Cerebellar nuclear complex (tissue), 1 donor: ENCODE measurements around the gene TERB2.
"Not testable (repeated sequence)": the region's sequence is repeated elsewhere in the genome, so short reads cannot be mapped to it uniquely, and the experiment has no call there.

Source experiments
- DNase-seq, 2 experiments: peaks; one replicate each; lab custom pipeline; 2025; lab: John Stamatoyannopoulos, UW

Gene TERB2, protein sequence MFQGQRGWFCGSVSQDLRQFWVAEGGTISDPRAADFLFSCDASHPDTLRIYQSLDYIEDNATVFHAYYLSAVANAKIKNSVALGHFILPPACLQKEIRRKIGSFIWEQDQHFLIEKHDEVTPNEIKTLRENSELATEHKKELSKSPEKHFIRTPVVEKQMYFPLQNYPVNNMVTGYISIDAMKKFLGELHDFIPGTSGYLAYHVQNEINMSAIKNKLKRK

DNA sequence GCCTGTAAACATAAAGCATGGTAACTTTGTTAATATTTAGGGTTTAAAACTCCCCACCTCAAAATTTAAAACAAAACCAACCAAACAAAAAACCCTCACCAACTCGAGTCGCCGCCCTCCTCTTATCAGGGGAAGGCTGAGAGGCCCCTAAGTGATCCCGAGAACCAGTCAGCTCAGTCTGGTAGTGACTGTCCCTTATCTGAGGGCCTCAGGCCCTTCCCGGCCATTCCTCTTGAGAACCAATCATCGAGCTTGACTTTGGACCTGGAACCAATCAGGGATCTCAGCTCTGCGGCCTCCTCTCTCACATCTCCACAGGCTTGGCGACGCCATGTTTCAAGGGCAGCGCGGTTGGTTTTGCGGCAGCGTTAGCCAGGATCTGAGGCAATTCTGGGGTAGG lies at the start of gene TERB2:
TSS of gene TERB2 (plus strand) at position 300 of the 400 bp plus-strand sequence. CDS start at position 332, 32 bp downstream.
- no peak for DNase-seq

DNA sequence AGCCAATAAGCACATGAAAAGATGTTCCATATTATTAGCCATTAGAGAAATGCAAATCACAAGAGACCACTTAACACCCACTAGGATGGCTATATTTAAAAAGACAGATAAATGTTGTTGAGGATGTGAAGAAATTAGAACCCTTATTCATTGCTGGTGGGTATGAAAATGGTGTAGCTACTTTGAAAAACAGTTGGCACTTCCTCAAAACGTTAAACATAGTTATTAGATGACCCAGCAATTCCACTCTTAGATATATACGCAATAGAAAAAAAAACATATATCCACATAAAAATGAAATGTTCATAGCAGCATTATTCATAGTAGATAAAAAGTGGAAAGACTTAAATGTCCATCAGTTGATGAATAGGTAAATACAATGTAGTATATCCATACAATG lies 47.1 kb upstream of the TERB2 start:
- DNase-seq, result no peak

DNA sequence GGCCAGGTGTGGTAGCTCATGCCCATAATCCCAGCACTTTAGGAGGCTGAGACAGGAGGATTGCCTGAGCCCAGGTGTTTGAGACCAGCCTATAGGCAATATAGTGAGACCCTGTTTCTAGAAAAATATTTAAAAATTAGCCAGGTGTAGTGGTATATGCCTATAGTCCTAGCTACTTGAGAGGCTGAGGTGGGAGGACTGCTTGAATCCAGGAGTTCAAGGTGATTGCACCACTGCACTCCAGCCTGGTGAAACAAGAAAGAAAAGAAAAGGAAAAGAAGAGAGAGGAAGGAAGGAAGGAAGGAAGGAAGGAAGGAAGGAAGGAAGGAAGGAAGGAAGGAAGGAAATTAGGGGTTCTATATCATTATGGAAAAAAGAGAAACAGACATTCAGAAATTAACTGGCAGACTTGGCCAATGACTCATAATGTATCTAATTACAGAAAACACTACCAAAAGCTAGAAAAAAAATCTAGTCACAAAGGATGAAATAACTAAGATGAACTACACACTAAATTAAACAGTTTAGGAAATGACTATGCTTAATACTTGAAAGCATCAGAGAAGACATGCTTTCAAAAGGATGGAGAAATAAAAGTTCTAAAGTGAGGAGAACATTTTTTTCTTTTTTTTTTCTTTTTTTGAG lies 45.4 kb upstream of the TERB2 start:
- no peak for DNase-seq

DNA sequence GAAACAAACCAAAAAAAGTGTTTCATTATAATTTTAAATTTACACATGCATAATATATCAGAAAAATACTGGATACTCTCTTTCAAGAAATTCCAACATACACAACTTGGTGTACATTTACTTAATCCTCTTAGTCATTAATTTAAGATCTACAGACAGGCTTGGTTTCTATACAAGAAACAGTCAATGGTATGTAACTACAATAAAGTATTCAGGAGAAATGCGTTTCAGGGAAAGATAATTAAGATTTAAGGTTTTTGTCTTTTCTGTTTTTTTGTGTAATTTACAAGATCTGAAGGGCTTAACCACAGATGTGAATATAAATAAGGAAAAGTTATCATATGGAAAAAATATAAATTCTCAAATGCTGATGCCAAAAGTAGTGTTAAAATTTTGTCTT lies 44.3 kb upstream of the TERB2 start:
- DNase-seq, result not testable (repeated sequence)

DNA sequence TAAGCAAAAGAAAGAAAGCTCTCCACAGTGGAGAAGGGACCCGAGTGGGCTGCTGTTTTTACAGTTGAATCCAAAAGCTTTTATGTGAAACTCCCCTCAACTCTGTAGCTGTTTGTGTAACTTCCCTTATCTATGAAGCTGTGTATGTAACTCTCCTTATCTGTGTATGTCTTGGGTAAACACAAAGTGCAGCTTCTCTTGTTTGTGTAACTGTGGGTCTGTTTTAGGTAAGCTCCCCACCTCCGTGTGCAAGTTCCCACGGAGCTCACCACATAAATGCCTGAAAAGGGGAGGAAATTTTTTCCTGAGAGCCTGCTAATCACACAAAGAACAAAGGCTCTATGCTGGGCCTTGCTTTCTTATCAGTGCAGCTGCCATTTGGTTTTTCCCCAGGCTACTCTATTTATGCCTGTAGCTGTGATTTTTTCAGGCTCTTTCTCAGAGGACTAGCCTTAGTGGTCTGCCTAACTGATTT lies 43.5 kb upstream of the TERB2 start:
- DNase-seq, result not testable (repeated sequence)

DNA sequence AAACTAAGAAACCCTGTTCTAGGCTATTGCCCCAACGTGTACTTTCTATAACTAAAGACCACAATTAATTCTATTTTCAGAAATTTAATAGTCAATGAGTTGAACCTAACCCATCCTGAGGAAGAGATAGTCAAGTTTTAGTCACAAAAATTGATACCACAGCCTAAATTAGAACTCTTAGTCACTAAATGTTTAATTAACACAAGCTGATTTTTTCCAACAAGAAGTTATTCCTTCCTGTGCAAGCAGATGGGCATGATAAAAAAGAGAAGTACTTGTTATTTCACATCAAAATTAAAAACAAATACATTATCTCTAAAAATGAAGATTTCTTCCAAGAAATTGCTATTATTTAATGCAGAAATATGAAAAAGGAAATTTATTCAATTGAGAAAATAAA lies 38.4 kb upstream of the TERB2 start:
- DNase-seq, result no peak

DNA sequence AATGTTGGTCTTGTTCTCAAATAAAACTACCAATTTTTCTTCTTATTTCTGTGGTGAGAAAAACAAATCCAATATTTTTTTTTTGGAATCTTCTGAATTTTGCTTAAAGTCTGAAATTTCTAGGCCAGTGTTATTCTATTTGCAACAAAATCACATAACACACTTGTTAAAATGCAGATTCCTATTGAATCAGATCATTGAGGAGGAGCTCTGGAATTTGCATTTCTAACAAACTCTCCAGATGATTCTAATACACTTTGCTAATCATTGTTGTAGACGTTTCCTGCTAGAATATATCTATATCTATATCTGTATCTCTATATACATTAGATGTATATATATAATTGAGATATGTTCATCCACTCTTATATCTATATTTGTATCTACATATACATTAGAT lies 27.8 kb upstream of the TERB2 start:
- not testable (repeated sequence) for DNase-seq

DNA sequence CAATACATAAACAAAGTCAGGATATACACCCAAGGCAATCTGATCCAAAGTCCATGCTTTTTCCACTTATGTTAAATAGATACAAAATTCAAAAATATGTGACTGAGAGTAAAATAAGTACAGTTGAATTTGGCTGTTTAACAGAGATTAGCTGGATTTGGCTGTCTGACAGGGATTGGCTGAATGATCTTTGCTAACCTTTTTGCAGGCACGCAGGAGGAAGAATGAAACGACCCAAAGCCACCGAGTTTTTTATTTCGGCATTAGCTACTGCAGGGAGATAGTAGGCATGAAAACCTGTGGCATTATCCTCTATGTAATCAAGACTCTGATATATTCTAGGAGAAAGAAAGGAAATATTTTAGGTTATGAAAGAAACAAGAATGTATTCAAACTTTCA lies 26.2 kb upstream of the TERB2 start:
- not testable (repeated sequence) for DNase-seq

DNA sequence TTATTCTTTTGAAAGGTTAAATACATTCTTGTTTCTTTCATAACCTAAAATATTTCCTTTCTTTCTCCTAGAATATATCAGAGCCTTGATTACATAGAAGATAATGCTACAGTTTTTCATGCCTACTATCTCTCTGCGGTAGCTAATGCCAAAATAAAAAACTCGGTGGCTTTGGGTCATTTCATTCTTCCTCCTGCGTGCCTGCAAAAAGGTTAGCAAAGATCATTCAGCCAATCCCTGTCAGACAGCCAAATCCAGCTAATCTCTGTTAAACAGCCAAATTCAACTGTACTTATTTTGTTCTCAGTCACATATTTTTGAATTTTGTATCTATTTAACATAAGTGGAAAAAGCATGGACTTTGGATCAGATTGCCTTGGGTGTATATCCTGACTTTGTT lies 1.8 kb downstream of the TERB2 start:
- DNase-seq, result not testable (repeated sequence)

DNA sequence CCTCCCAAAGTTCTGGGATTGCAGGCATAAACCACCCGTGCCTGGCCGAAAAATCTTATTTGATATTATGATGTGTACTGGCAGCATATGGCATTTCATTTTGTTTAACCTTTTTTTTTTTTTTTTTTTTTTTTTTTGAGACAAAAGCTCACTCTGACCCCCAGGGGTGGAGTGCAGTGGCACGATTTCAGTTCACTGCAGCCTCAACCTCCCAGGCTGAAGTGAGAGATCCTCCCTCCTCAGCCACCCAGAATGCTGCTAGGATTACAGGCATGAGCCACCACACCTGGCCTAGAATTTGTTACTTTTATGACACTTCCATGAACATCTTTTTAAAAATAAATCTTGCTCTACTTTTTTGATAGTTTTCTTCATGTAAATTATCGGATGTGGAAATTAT lies 12.0 kb downstream of the TERB2 start:
- DNase-seq, result no peak

DNA sequence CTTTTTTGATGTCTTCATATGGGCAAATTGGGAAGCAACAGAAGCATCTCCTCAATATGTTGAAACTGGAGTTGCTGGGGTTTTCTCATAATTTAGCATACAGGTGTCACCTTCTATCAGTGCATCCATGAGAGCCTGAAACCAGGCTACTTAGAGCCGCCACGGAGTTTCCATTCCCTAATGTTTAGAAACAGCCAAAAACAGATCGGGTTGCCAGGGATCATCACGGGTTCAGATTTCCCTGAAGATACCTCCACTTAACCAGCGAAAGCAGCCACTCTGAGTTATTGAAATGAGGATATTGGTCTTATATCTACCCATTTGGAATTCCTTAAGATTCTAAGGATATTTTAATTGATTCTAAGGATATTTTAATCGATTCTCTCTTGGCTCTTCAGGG lies 14.5 kb downstream of the TERB2 start:
- DNase-seq, result no peak

DNA sequence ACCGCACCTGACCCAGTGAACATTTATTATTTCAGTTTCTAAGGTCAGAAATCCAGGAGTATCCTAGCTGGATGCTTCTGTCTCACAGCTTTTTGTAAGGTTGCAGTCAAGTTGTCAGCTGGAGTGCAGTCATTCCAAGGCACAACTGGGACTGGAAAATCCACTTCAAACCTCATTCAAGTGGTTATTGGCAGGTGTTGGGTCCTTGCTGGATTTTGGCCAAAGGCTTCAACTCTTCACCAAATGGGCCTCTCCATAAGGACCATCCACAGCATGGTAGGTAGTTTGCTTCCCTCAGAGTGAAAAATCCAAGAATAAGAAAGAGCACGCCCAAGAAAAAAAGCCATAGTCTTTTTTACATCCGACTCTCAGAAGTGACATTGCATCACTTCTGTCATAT lies 19.7 kb downstream of the TERB2 start:
- DNase-seq, result not testable (repeated sequence)

DNA sequence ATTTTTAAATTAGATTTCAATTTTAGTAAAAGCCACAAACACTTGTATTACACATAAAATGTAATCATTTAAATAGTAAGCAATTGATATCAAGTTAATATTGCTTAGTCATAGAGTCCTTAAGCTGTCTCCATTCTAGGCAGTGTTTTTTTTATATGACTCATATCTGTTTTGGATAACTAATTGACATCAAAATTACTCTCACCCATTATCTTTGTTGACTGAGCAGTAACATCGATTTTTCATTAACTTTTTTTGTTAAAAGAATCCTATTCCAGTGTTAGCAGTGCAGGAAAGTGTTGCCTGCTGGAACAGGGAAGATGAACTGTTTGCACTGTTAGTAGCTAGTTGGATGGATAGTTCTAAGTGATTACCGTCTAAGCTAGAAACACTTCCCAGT lies 21.3 kb downstream of the TERB2 start:
- not testable (repeated sequence) for DNase-seq

DNA sequence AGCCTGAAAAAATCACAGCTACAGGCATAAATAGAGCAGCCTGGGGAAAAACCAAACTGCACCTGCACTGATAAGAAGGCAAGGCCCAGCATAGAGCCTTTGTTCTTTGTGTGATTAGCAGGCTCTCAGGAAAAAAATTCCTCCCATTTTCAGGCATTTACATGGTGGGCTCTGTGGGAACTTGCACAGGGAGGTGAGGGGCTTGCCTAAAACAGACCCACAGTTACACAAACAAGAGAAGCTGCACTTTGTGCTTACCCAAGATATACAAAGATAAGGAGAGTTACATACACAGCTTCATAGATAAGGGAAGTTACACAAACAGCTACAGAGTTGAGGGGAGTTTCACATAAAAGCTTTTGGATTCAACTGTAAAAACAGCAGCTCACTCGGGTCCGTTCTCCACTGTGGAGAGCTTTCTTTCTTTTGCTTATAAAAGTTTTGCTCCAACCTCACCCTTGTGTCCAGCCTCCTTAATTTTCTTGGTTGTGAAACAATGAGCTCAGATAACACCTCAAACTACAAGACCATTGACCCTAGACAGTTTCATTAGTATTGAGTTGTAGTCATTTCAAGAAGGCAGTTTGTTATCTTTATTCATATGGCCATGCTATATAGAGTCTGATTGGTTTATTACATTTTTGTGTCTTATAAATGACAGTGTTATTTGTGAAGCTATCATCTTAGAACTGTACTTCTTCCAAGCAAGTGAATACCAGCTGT lies 23.3 kb downstream of the TERB2 start:
- not testable (repeated sequence) for DNase-seq

DNA sequence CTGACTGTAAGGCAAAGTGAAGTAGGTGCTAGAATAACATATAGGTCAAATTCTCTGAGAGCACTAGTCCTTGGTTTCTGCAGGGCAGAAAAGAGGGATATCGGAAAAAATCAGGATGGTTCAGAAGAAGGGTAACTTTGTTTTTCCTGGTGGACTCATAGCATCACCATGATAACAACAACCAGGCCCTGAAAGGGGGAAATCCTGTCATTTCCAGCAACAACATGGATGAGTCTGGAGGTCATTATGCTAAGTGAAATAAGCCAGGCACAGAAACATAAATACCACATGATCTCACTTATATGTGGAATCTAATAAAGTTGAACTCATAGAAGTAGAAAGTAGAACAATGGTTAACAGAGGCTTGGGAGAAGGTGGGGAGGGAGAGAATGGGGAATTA lies 27.7 kb downstream of the TERB2 start:
- not testable (repeated sequence) for DNase-seq

DNA sequence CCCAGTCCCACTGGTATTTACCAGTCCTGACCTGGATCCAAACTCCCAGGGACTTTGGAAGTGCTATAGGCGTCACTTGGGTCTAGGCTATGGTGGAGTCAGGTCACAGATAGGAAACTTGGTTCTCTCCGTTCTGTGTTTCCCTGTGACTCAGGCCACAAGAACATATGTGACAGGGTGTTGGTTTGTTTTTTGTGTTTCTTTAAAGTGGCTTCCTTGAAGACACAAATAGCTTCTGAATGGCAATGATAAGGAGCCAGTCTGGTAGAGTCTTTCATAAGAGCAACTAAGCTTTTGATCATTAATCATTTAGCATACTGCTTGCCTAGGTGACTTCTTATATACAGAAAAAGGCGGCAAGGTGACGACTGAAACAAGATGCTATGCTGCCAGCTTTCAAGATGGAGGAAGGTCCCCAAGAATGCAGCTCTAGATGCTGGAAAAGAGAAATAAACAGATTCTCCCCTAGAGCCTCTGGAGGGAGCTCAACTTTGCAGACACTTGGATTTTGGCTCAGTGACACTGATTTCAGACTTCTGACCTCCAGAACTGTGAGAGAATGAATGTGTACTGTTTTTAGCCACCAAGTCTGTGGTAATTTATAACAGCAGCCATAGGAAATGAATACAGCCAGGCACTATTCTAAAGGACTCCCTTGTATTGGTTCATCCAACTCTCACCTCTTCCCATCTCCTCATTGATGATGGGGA lies 30.0 kb downstream of the TERB2 start:
- not testable (repeated sequence) for DNase-seq

DNA sequence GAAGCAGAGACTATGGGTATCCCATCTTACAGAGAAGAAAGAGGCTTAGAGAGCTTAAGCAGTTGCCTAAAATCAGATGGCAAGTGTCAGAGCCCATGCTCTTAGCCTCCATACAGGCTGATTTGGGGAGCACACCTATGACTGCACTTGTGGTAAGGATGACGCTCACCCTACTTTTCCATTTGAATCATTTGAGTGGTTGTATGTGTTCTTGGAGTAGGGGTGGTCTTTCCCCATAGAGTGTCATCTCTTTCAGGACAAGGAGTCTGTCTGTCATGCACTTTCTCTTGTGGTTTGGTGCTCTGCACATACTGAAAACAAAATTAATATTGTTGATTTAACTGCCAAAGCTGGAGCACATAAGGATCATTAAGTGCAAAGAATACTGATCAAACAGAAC lies 31.2 kb downstream of the TERB2 start:
- DNase-seq, result not testable (repeated sequence)

DNA sequence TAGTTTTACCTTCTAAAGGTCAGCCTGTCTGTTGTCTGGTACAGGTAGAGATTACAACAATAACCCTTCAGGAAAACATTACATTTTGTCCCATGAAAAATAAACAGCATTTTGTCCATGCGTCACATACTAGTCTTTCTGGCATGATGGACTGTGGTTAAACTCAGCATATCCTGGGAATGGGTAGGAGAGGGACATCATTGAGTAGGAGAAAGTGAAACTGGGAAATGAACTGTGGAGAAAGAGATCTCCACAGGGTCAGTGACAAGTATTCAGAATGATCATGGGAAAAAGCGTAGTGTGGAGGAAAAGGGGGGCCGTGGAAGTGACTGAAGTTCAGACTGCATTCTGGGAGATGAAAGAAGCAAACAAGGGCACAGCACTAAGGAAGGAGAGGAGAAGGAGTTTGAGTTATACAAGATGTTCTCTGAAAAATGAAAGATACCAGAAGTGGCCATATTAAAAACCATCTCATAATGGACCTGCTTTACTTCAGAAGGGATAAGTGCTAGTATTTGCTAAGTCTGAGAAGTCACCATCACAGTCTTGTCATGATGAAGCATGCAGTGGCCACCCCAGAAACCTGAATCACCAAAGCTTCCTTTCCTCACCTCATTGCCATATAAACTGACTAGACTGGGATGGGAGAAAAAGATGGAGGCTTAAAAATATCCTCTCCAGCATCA lies 31.8 kb downstream of the TERB2 start:
- not testable (repeated sequence) for DNase-seq

DNA sequence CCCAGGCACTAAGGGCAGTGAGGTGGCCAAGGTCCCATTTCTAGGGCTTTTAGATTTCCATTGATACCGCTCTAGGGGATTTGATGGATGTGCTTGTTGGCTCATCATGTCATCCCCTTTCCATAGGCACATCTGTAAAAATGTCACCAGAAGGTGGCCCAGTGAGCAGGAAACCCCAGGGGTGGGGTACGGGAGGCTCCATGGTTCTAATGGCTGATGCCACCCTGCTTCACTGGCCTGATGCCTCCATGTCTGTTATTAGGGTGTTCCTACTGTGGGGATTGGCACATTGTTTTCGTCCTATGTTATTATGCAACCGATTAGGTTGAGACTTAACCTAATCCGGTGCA lies 32.4 kb downstream of the TERB2 start:
- not testable (repeated sequence) for DNase-seq

DNA sequence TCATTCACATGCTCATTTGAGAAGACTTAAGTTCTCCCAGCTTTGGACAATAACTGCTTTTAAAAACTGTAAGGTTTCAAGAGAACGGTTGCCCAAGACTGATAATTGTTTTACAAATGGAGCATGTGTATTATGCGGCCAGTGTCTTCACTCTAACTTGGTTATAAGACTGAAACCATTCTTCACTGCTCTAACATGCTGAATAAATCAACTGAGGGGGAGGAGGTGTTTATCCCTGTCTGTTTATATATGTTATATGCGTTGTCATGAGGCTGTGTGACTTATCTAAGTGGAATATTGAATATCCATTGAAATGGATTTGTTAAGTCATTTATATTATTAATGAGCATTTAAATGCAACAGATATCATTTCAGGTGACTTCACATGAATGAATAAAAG lies 41.1 kb downstream of the TERB2 start:
- not testable (repeated sequence) for DNase-seq

DNA sequence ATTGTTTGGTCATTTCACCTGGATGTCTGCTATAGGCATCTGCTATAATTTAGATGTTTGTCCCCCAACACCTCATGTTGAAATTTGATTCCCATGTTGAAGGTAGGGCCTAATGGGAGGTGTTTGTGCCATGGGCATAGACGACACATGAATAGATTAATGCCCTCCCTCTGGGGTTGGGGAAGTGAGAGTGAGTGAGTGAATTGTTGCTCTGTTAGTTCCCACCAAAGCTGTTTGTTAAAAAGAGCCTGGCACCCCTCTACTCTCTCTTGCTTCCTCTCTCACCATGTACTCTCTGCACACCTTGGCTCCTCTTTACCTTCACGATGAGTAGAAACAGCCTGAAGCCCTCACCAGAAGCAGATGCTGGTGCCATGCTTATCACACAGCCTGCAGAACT lies 42.6 kb downstream of the TERB2 start:
- no peak for DNase-seq

DNA sequence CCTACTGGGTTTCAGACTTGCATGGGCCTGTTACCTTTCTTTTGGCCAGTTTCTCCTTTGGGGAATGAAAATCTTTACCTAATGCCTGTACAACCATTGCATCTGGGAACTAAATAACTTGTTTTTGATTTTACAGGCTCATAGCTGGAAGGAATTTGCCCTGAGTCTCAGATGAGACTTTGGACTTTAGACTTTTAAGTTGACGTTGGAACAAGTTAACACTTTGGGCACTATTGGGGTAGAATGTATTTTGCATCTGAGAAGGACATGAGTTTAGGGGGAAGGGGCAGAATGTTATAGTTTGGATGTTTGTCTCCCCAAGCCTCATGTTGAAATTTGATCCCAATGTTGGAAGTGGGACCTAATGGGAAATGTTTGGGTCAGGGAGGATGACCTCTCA lies 44.7 kb downstream of the TERB2 start:
- not testable (repeated sequence) for DNase-seq
